Neuronal stem cell (in vitro differentiated cells): Measurements from ENCODE around the gene ARMC12.
"Not testable (repeated sequence)": the region's sequence is repeated elsewhere in the genome, so short reads cannot be mapped to it uniquely, and the experiment has no call there.

Source experiments
- DNase-seq: peaks from one replicate; pipeline ENCODE4 v3.0.0-alpha.2; 2013; ENCODE audit warnings: low spot score
- H2AFZ ChIP-seq: one replicate; pipeline ENCODE4 v1.6.1; 2013; ENCODE audit warnings: mild to moderate bottlenecking, low read length, inconsistent platforms
- H2AK5ac ChIP-seq: 2 replicates; pipeline ENCODE4 v1.6.1; 2013; ENCODE audit warnings: low read depth, mild to moderate bottlenecking, inconsistent platforms, low read length, moderate library complexity, mixed read lengths
- H2BK120ac ChIP-seq: 2 replicates; pipeline ENCODE4 v1.6.1; 2013; ENCODE audit warnings: low read depth, mild to moderate bottlenecking, inconsistent platforms, low read length, moderate library complexity, mixed read lengths
- H2BK12ac ChIP-seq: one replicate; pipeline ENCODE4 v1.6.1; 2013; ENCODE audit warnings: low read length, inconsistent platforms
- H2BK15ac ChIP-seq: 2 replicates; pipeline ENCODE4 v1.6.1; 2013; ENCODE audit warnings: mild to moderate bottlenecking, low read length, inconsistent platforms, mixed read lengths
- H2BK5ac ChIP-seq: one replicate; pipeline ENCODE4 v1.6.1; 2013; ENCODE audit warnings: inconsistent platforms, mild to moderate bottlenecking, low read length, moderate library complexity
- H3K14ac ChIP-seq: one replicate; pipeline ENCODE4 v1.6.1; 2013; ENCODE audit warnings: low read length, inconsistent platforms
- H3K18ac ChIP-seq: 2 replicates; pipeline ENCODE4 v1.6.1; 2013; ENCODE audit warnings: low read length, inconsistent platforms
- H3K23ac ChIP-seq: 2 replicates; pipeline ENCODE4 v1.6.1; 2013; ENCODE audit warnings: low read depth, mild to moderate bottlenecking, mixed read lengths, low read length, inconsistent platforms; ENCODE audit not compliant: poor library complexity
- H3K27ac ChIP-seq: replicated peaks from 3 replicates; pipeline ENCODE4 v1.5.1; 2013; ENCODE audit warnings: low read length, inconsistent platforms
- H3K27me3 ChIP-seq, 3 experiments: 2 replicates each; pipeline ENCODE4 v1.6.1; 2013; ENCODE audit warnings: low read length in 3 of 3, mild to moderate bottlenecking in 2 of 3, inconsistent platforms in 1 of 3, low read depth in 1 of 3, mixed read lengths in 1 of 3, moderate library complexity in 1 of 3; ENCODE audit not compliant: control insufficient read depth in 3 of 3, insufficient read depth in 3 of 3
- H3K36me3 ChIP-seq, 2 donors: replicated peaks in 1 of 2; 2 replicates each; pipeline ENCODE4 v1.6.1; 2013; ENCODE audit warnings: low read length in 2 of 2; ENCODE audit not compliant: control insufficient read depth in 2 of 2, insufficient read depth in 2 of 2
- H3K4ac ChIP-seq: 2 replicates; pipeline ENCODE4 v1.6.1; 2013; ENCODE audit warnings: inconsistent platforms, mild to moderate bottlenecking, low read length, moderate library complexity
- H3K4me1 ChIP-seq, 2 donors: 1 replicate in 1 of 2; 2 replicates in 1 of 2; pipeline ENCODE4 v1.6.1; 2013; ENCODE audit warnings: low read length in 2 of 2, low read depth in 1 of 2; ENCODE audit not compliant: control insufficient read depth in 2 of 2, insufficient read depth in 1 of 2
- H3K4me2 ChIP-seq: one replicate; pipeline ENCODE4 v1.6.1; 2013; ENCODE audit warnings: mild to moderate bottlenecking, low read length, inconsistent platforms; ENCODE audit not compliant: insufficient read depth, poor library complexity, severe bottlenecking
- H3K4me3 ChIP-seq, 2 donors: 2 replicates each; pipeline ENCODE4 v1.5.1; 2013; ENCODE audit warnings: low read length in 2 of 2, mild to moderate bottlenecking in 2 of 2, inconsistent platforms in 1 of 2, moderate library complexity in 1 of 2
- H3K79me1 ChIP-seq: one replicate; pipeline ENCODE4 v1.6.1; 2013; ENCODE audit warnings: low read depth, mild to moderate bottlenecking, inconsistent platforms, low read length, moderate library complexity
- H3K9ac ChIP-seq: one replicate; pipeline ENCODE4 v1.6.1; 2013; ENCODE audit warnings: mild to moderate bottlenecking, low read depth, low read length, inconsistent platforms; ENCODE audit not compliant: poor library complexity
- H3K9me3 ChIP-seq, 2 donors: replicated peaks in 1 of 2; 2 replicates each; pipeline versions ENCODE3 to v1.6.1; 2013; ENCODE audit warnings: low read length in 2 of 2, mild to moderate bottlenecking in 2 of 2, inconsistent platforms in 1 of 2, low read depth in 1 of 2, mixed read lengths in 1 of 2, moderate library complexity in 1 of 2; ENCODE audit not compliant: control insufficient read depth in 2 of 2, insufficient read depth in 1 of 2
- H4K8ac ChIP-seq: one replicate; pipeline ENCODE4 v1.6.1; 2013; ENCODE audit warnings: low read depth, mild to moderate bottlenecking, inconsistent platforms, low read length, moderate library complexity
- H4K91ac ChIP-seq: one replicate; pipeline ENCODE4 v1.6.1; 2013; ENCODE audit warnings: low read length, low read depth, mild to moderate bottlenecking, inconsistent platforms; ENCODE audit not compliant: poor library complexity
- WGBS, 2 donors: extraction: QIAGEN DNeasy Blood & Tissue Kit; methylation state at CpG; one replicate each; pipeline ENCODE4 v1.1.7; 2013; ENCODE audit warnings: missing lambda C conversion rate in 2 of 2, mixed read lengths in 1 of 2; ENCODE audit not compliant: insufficient read length in 2 of 2, insufficient replicate concordance in 1 of 2; ENCODE audit errors: extremely low coverage in 2 of 2; 5-methylcytosine and 5-hydroxymethylcytosine counted together

Gene ARMC12

GRCh38 chr6:35731736-35732532, 4.9 kb upstream of the ARMC12 start:
- H3K14ac ChIP-seq: no peak overlapping the region
- no CpG with 5 or more reads among the region's 61 CpGs for WGBS, 2 donors
- H3K27me3 ChIP-seq: no peaks in the 10 kb centered on the region
- no peak overlapping the region for H2BK12ac ChIP-seq
- H3K36me3 ChIP-seq: no peaks in the 10 kb centered on the region
- H4K8ac ChIP-seq: no peak overlapping the region
- no peak overlapping the region for H2AK5ac ChIP-seq
- H2AFZ ChIP-seq: peak overlapping the region; percentile 93
- peak overlapping the region; percentile 99 for H2BK5ac ChIP-seq
- H4K91ac ChIP-seq: peak overlapping the region; percentile 98
- peak overlapping the region; percentile 89 for H2BK120ac ChIP-seq
- H2BK15ac ChIP-seq: peak overlapping the region; percentile 76
- peak overlapping the region; percentile 97 for H3K27ac ChIP-seq
- H3K4ac ChIP-seq: no peak overlapping the region
- peak overlapping the region; percentile 90 for H3K4me2 ChIP-seq
- no peaks in the 10 kb centered on the region for H3K9me3 ChIP-seq
- peak overlapping the region; percentile 40 for H3K23ac ChIP-seq
- peak overlapping the region; percentile 67 to 83 for H3K4me3 ChIP-seq
- peaks cover 29% of the 10 kb centered on the region in 2 donors for H3K4me1 ChIP-seq
- DNase-seq: peak; percentile 89
- H3K79me1 ChIP-seq: no peaks in the 10 kb centered on the region
- H3K9ac ChIP-seq: peak overlapping the region; percentile 85
- H3K18ac ChIP-seq: peak overlapping the region; percentile 98

GRCh38 chr6:35733633-35734032, 3.2 kb upstream of the ARMC12 start:
- H3K14ac ChIP-seq: no peak overlapping the region
- no peak overlapping the region for H3K18ac ChIP-seq
- no peaks in the 10 kb centered on the region for H3K79me1 ChIP-seq
- no peak overlapping the region for H2BK5ac ChIP-seq
- no peak overlapping the region for H2AK5ac ChIP-seq
- no peak overlapping the region for H2BK15ac ChIP-seq
- no peak overlapping the region for H3K27ac ChIP-seq
- no peak overlapping the region for H2BK120ac ChIP-seq
- H3K4me1 ChIP-seq: peaks cover 29 to 33% of the 10 kb centered on the region in 2 donors
- H3K4me3 ChIP-seq: no peak overlapping the region
- no CpG with 5 or more reads among the region's 8 CpGs for WGBS, 2 donors
- no peaks in the 10 kb centered on the region for H3K27me3 ChIP-seq
- no peaks in the 10 kb centered on the region for H3K36me3 ChIP-seq
- no peak overlapping the region for H3K4ac ChIP-seq
- no peak overlapping the region for H2AFZ ChIP-seq
- no peaks in the 10 kb centered on the region for H3K9me3 ChIP-seq
- H3K4me2 ChIP-seq: no peak overlapping the region
- no peak overlapping the region for H3K23ac ChIP-seq
- H4K8ac ChIP-seq: no peak overlapping the region
- no peak overlapping the region for H4K91ac ChIP-seq
- DNase-seq: no peak
- no peak overlapping the region for H2BK12ac ChIP-seq
- H3K9ac ChIP-seq: no peak overlapping the region

- H3K4me1 ChIP-seq: peaks cover 24 to 34% of the 10 kb centered on the region in 2 donors
- not testable (repeated sequence) for H3K9me3 ChIP-seq
Measured at GRCh38 chr6:35734319-35734718, 2.5 kb upstream of the ARMC12 start.

GRCh38 chr6:35735452-35735851, 1.4 kb upstream of the ARMC12 start:
- peak overlapping the region; percentile 95 for H2BK12ac ChIP-seq
- no peak overlapping the region for H4K91ac ChIP-seq
- H3K23ac ChIP-seq: peak overlapping the region; percentile 16
- peak overlapping the region; percentile 92 for H2AK5ac ChIP-seq
- H3K14ac ChIP-seq: no peak overlapping the region
- no peak overlapping the region for H3K27ac ChIP-seq
- H3K36me3 ChIP-seq: no peaks in the 10 kb centered on the region
- WGBS, 2 donors: no CpG with 5 or more reads among the region's 3 CpGs
- no peak overlapping the region for H3K4me2 ChIP-seq
- no peak overlapping the region for H3K4ac ChIP-seq
- DNase-seq: no peak
- no peaks in the 10 kb centered on the region for H3K27me3 ChIP-seq
- peaks cover 25 to 35% of the 10 kb centered on the region in 2 donors for H3K4me1 ChIP-seq
- peak overlapping the region; percentile 32 for H2BK120ac ChIP-seq
- H3K9ac ChIP-seq: no peak overlapping the region
- peak overlapping the region; percentile 32 for H2BK15ac ChIP-seq
- H4K8ac ChIP-seq: no peak overlapping the region
- H3K79me1 ChIP-seq: no peaks in the 10 kb centered on the region
- no peaks in the 10 kb centered on the region for H3K9me3 ChIP-seq
- H2AFZ ChIP-seq: no peak overlapping the region
- H3K4me3 ChIP-seq: no peak overlapping the region
- H3K18ac ChIP-seq: peak overlapping the region; percentile 36
- H2BK5ac ChIP-seq: no peak overlapping the region

More at GRCh38 chr6:35734319-35734718, 2.5 kb upstream of the ARMC12 start:
- not testable (repeated sequence) for H4K8ac ChIP-seq, H3K4me2 ChIP-seq, H2BK15ac ChIP-seq, H3K36me3 ChIP-seq, H3K4ac ChIP-seq, DNase-seq, H2AFZ ChIP-seq, H3K4me3 ChIP-seq, H3K18ac ChIP-seq, H3K79me1 ChIP-seq, H3K23ac ChIP-seq, H3K27me3 ChIP-seq, H3K9ac ChIP-seq, H2BK12ac ChIP-seq, H2AK5ac ChIP-seq, H3K27ac ChIP-seq, H2BK5ac ChIP-seq, H3K14ac ChIP-seq, H2BK120ac ChIP-seq, H4K91ac ChIP-seq
- no CpG with 5 or more reads among the region's 12 CpGs for WGBS, 2 donors
